ENCODE data around the gene SUFU. TPM values are rescaled to one million over a fixed set of nuclear protein-coding genes. Genes with fewer than 3 reads are reported as not detected.

The SUFU gene
- total and polyA plus RNA-seq, 2 donors: 2.6 to 4.3 TPM

DNA sequence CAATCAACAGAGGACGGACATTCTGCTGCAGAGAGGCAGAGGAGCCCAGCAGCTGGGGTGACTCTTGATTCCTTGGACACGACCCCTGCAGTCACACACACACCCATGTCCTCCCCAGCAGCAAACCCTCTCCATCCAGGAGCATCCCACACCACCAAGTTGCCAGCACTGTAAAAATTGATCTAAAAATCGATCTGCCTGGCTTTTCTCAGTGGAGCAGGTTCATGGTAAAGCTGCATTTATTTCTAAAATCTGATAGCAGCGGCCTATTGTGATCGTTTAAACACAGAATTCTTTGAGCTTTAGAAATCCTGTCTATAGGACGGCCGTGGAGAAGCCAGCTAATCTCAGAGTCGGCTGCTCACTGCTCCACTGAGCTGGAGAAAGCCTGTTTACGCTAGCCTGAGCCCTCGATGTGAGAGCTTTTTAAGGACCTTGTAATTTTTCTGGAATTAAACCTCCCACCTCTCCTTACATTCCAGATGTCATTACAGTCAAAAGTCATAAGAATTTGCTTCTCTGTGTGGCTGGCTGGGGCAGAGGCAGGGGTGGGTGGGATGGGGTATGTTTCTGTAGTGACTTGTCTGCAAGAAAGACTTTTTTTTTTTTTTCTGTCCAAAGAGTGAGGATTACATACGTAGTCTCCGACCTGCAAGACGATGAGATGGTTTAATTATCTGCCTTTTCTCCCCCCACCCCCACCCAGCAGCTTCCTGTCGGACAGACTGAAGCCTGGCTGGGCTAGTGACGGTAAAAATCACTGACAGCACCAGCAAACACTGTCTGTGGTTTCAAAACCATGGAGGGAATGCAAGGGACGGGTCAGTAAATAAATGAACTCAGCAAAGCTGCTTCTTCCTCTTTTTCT lies 172.1 kb downstream of the SUFU start:
- Histone ChIP-seq H3K4me1 (ENCODE audit: control insufficient read depth in 2 of 2, insufficient read depth in 2 of 2, low read length in 2 of 2) (peaks cover 59 to 88% of the 10 kb centered on the region in 2 donors), H3K4me3 (ENCODE audit: low read length in 2 of 2) (no peak overlapping the region), H3K36me3 (ENCODE audit: control insufficient read depth in 2 of 2, insufficient read depth in 2 of 2, low read length in 1 of 2) (no peaks in the 10 kb centered on the region), H3K27ac (ENCODE audit: low read depth in 1 of 2, low read length in 1 of 2) (peak overlapping the region; percentile 89 to 98), H3K9me3 (ENCODE audit: control insufficient read depth in 2 of 2, insufficient read depth in 1 of 2, low read length in 1 of 2) (no peaks in the 10 kb centered on the region), H3K27me3 (ENCODE audit: control insufficient read depth in 2 of 2, insufficient read depth in 1 of 2, low read length in 1 of 2) (no peaks in the 10 kb centered on the region)
- no peak for DNase-seq (ENCODE audit: low read depth in 6 of 9, low spot score in 9 of 9)
- 46% methylated on average over 16 of the region's 16 CpGs for WGBS

DNA sequence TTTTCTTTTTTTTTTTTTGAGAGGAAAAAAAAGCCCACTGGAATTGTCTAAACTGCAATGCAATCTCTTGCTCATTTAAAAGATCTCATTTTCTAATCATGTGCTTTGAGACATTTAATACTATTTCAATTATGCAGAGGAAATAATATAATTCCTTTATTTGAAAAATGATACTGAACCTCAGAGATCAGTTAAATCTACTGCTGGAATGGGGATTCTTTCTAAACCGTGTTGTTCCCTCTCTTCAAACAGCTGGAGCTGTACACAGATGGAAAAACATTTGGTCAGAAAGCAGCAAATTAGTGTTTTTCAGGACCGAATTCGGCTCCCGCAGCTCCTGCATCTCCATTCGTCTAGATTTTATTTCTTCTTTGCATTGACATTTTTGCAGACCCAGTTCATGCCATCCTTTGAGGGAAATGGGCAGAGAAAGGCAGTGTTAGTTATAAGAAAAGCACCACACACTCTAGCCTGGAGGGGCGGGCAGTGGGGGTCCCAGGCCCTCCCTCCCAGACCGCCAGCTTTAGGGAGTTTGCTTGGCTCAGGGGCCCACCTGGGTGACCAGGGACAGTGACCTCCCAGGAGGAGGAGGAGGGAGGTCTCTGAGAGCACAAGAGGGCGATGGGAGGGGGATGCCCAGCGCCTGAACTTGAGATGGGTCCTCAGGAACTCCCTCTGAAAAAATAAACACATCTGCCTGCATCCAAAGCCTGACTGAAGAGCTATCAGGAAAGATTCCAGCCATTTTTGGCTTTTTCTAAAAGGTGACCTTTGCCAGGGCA lies 173.0 kb downstream of the SUFU start:
- peaks cover 55 to 82% of the 10 kb centered on the region in 2 donors for H3K4me1 ChIP-seq (ENCODE audit: control insufficient read depth in 2 of 2, insufficient read depth in 2 of 2, low read length in 2 of 2)
- H3K4me3 ChIP-seq (ENCODE audit: low read length in 2 of 2): no peak overlapping the region
- no peaks in the 10 kb centered on the region for H3K27me3 ChIP-seq (ENCODE audit: control insufficient read depth in 2 of 2, insufficient read depth in 1 of 2, low read length in 1 of 2)
- no peak for DNase-seq (ENCODE audit: low read depth in 6 of 9, low spot score in 9 of 9)
- no peaks in the 10 kb centered on the region for H3K9me3 ChIP-seq (ENCODE audit: control insufficient read depth in 2 of 2, insufficient read depth in 1 of 2, low read length in 1 of 2)
- H3K36me3 ChIP-seq (ENCODE audit: control insufficient read depth in 2 of 2, insufficient read depth in 2 of 2, low read length in 1 of 2): peaks cover 0 to 4% of the 10 kb centered on the region in 2 donors
- peak overlapping the region; percentile 38 to 40 for H3K27ac ChIP-seq (ENCODE audit: low read depth in 1 of 2, low read length in 1 of 2)
- 91% methylated on average over 9 of the region's 9 CpGs for WGBS

GRCh38 chr10:102677331-102678067 lies 173.7 kb downstream of the SUFU start:
- Histone ChIP-seq H3K27ac (ENCODE audit: low read depth in 1 of 2, low read length in 1 of 2) (peak overlapping the region in 1 of 2 donors; percentile 52), H3K27me3 (ENCODE audit: control insufficient read depth in 2 of 2, insufficient read depth in 1 of 2, low read length in 1 of 2) (no peaks in the 10 kb centered on the region), H3K4me1 (ENCODE audit: control insufficient read depth in 2 of 2, insufficient read depth in 2 of 2, low read length in 2 of 2) (peaks cover 53 to 79% of the 10 kb centered on the region in 2 donors), H3K36me3 (ENCODE audit: control insufficient read depth in 2 of 2, insufficient read depth in 2 of 2, low read length in 1 of 2) (peaks cover 0 to 4% of the 10 kb centered on the region in 2 donors), H3K9me3 (ENCODE audit: control insufficient read depth in 2 of 2, insufficient read depth in 1 of 2, low read length in 1 of 2) (no peaks in the 10 kb centered on the region), H3K4me3 (ENCODE audit: low read length in 2 of 2) (no peak overlapping the region)
- no peak for DNase-seq (ENCODE audit: low read depth in 6 of 9, low spot score in 9 of 9)
- 88% methylated on average over 9 of the region's 9 CpGs for WGBS

DNA sequence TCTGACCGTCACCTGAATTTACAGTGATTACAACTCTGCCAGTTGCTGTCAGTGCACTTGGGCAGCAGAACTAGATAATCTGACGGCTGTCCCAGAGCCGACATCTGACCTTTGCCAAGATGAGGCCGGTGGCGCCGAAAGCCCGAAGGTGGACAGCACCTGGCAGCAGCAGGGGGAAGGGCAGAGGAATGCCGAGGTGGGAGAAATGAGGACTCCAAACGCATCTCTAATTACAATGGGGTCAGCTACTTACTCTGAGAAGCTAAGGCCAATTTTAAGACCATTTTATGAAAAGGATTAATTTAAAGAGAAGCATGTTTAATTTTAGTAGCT lies 174.3 kb downstream of the SUFU start:
- DNase-seq (ENCODE audit: low read depth in 6 of 9, low spot score in 9 of 9): no peak
- Histone ChIP-seq H3K4me3 (ENCODE audit: low read length in 2 of 2) (no peak overlapping the region), H3K36me3 (ENCODE audit: control insufficient read depth in 2 of 2, insufficient read depth in 2 of 2, low read length in 1 of 2) (peaks cover 2 to 4% of the 10 kb centered on the region in 2 donors), H3K9me3 (ENCODE audit: control insufficient read depth in 2 of 2, insufficient read depth in 1 of 2, low read length in 1 of 2) (no peaks in the 10 kb centered on the region), H3K4me1 (ENCODE audit: control insufficient read depth in 2 of 2, insufficient read depth in 2 of 2, low read length in 2 of 2) (peaks cover 47 to 74% of the 10 kb centered on the region in 2 donors), H3K27ac (ENCODE audit: low read depth in 1 of 2, low read length in 1 of 2) (no peak overlapping the region), H3K27me3 (ENCODE audit: control insufficient read depth in 2 of 2, insufficient read depth in 1 of 2, low read length in 1 of 2) (no peaks in the 10 kb centered on the region)
- 95% methylated on average over 9 of the region's 9 CpGs for WGBS

GRCh38 chr10:102678842-102679289 lies 175.1 kb downstream of the SUFU start:
- Histone ChIP-seq H3K27ac (ENCODE audit: low read depth in 1 of 2, low read length in 1 of 2) (peak overlapping the region in 1 of 2 donors; percentile 53), H3K4me1 (ENCODE audit: control insufficient read depth in 2 of 2, insufficient read depth in 2 of 2, low read length in 2 of 2) (peaks cover 39 to 66% of the 10 kb centered on the region in 2 donors), H3K36me3 (ENCODE audit: control insufficient read depth in 2 of 2, insufficient read depth in 2 of 2, low read length in 1 of 2) (peaks cover 2 to 8% of the 10 kb centered on the region in 2 donors), H3K9me3 (ENCODE audit: control insufficient read depth in 2 of 2, insufficient read depth in 1 of 2, low read length in 1 of 2) (no peaks in the 10 kb centered on the region), H3K27me3 (ENCODE audit: control insufficient read depth in 2 of 2, insufficient read depth in 1 of 2, low read length in 1 of 2) (no peaks in the 10 kb centered on the region), H3K4me3 (ENCODE audit: low read length in 2 of 2) (no peak overlapping the region)
- peak in 1 of 9 donors; percentile 26 for DNase-seq (ENCODE audit: low read depth in 6 of 9, low spot score in 9 of 9)
- 41% methylated on average over 9 of the region's 9 CpGs for WGBS

GRCh38 chr10:102679596-102679995 lies 175.8 kb downstream of the SUFU start:
- H3K27me3 ChIP-seq (ENCODE audit: control insufficient read depth in 2 of 2, insufficient read depth in 1 of 2, low read length in 1 of 2): no peaks in the 10 kb centered on the region
- H3K36me3 ChIP-seq (ENCODE audit: control insufficient read depth in 2 of 2, insufficient read depth in 2 of 2, low read length in 1 of 2): peaks cover 2 to 10% of the 10 kb centered on the region in 2 donors
- no peak for DNase-seq (ENCODE audit: low read depth in 6 of 9, low spot score in 9 of 9)
- 99% methylated on average over 4 of the region's 4 CpGs for WGBS
- no peak overlapping the region for H3K27ac ChIP-seq (ENCODE audit: low read depth in 1 of 2, low read length in 1 of 2)
- H3K4me3 ChIP-seq (ENCODE audit: low read length in 2 of 2): no peak overlapping the region
- peaks cover 36 to 59% of the 10 kb centered on the region in 2 donors for H3K4me1 ChIP-seq (ENCODE audit: control insufficient read depth in 2 of 2, insufficient read depth in 2 of 2, low read length in 2 of 2)
- no peaks in the 10 kb centered on the region for H3K9me3 ChIP-seq (ENCODE audit: control insufficient read depth in 2 of 2, insufficient read depth in 1 of 2, low read length in 1 of 2)

DNA sequence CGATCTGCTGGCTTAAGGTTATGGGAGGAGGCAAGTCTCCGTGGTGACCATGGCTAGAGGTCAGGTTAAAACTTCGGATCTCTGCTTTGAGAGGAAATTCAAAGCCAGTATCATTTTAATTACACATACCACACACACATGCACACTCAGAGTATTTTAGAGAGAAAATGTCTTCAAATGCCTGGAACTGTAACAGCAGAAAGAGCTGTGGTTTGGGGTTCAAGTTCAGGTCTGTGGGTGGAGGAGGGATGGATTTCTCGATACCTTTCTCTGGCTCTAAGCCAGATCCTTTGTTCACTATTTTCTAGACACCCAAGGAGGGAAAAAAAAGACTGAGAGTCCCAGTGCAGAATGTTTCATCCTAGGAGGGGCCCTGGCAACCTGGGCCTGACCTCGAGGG lies 177.9 kb downstream of the SUFU start:
- no peak overlapping the region for H3K4me3 ChIP-seq (ENCODE audit: low read length in 2 of 2)
- no peaks in the 10 kb centered on the region for H3K27me3 ChIP-seq (ENCODE audit: control insufficient read depth in 2 of 2, insufficient read depth in 1 of 2, low read length in 1 of 2)
- H3K36me3 ChIP-seq (ENCODE audit: control insufficient read depth in 2 of 2, insufficient read depth in 2 of 2, low read length in 1 of 2): peaks cover 11 to 15% of the 10 kb centered on the region in 2 donors
- DNase-seq (ENCODE audit: low read depth in 6 of 9, low spot score in 9 of 9): no peak
- H3K9me3 ChIP-seq (ENCODE audit: control insufficient read depth in 2 of 2, insufficient read depth in 1 of 2, low read length in 1 of 2): no peaks in the 10 kb centered on the region
- H3K4me1 ChIP-seq (ENCODE audit: control insufficient read depth in 2 of 2, insufficient read depth in 2 of 2, low read length in 2 of 2): peaks cover 19 to 38% of the 10 kb centered on the region in 2 donors
- 79% methylated on average over 5 of the region's 5 CpGs for WGBS
- no peak overlapping the region for H3K27ac ChIP-seq (ENCODE audit: low read depth in 1 of 2, low read length in 1 of 2)

DNA sequence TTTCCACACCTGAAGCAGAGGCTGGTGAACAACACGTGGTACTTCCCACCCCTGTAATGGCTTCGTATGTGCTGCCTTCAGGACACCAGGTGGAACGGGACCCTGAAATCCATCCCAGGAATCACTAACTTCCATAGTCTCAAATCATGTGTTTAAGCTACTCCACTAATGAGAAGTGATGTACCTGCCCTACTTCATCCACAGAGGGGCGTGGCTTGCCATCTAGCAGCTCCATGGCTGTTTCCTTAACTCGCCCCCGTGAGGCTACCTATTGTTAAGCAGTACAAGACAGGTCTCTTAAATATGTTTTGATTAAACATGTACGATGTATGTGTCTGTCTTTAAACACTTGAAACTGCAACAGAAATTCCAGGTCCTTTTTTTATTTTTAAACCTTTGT lies 178.6 kb downstream of the SUFU start:
- H3K27ac ChIP-seq (ENCODE audit: low read depth in 1 of 2, low read length in 1 of 2): no peak overlapping the region
- H3K36me3 ChIP-seq (ENCODE audit: control insufficient read depth in 2 of 2, insufficient read depth in 2 of 2, low read length in 1 of 2): peaks cover 11 to 15% of the 10 kb centered on the region in 2 donors
- H3K9me3 ChIP-seq (ENCODE audit: control insufficient read depth in 2 of 2, insufficient read depth in 1 of 2, low read length in 1 of 2): no peaks in the 10 kb centered on the region
- 97% methylated on average over 7 of the region's 7 CpGs for WGBS
- no peak overlapping the region for H3K4me3 ChIP-seq (ENCODE audit: low read length in 2 of 2)
- DNase-seq (ENCODE audit: low read depth in 6 of 9, low spot score in 9 of 9): no peak
- H3K27me3 ChIP-seq (ENCODE audit: control insufficient read depth in 2 of 2, insufficient read depth in 1 of 2, low read length in 1 of 2): no peaks in the 10 kb centered on the region
- peaks cover 13 to 31% of the 10 kb centered on the region in 2 donors for H3K4me1 ChIP-seq (ENCODE audit: control insufficient read depth in 2 of 2, insufficient read depth in 2 of 2, low read length in 2 of 2)

Data from thymus (tissue), 11 donors.